Frontal cortex (tissue), 4 donors: Measurements from ENCODE around the gene CAST. TPM values are rescaled to one million over a fixed set of nuclear protein-coding genes. Genes with fewer than 3 reads are reported as not detected.
A peak's percentile ranks its signal among the peaks of the same experiment; 100 is the strongest.

Experiments used
- DNase-seq, 2 donors: peaks; one replicate each; pipeline ENCODE4 v3.0.0; 2012; ENCODE audit warnings: low spot score in 2 of 2
- FAIRE-seq: peaks from 2 replicates; lab custom pipeline; 2012; peaks lifted over from hg19 to GRCh38; lab: Jason Lieb, UNC
- total RNA-seq: library from RNA; depleted of rRNA; stranded (reverse); fragments of >200 nt; gene quantifications from one replicate; pipeline ENCODE4 v1.2.3, GENCODE V29; 2014
- donor health status: control.
- donor health status: control.
- donor health status: control.

CAST gene
- total RNA-seq, 1 donor from 2014 or later: 9.4 TPM

DNA sequence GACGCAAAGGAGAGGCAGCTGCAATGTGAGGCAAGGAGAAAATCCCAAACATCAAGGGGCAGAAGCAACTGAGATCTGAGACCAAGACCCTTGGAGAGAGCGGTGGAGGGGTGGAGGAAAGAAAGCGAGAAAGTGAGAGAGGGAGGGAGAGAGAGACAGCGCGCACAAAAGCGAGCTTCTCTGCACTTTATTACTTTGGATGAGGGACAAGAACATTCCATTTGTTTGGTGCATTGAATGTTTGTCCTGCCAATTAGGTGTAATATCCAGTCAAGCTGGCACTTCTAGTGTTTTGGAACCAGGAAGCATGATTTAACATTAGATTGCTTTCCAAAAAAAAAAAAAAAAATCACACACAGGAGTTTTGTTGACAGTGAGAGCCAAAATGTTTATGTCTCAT is 1.4 kb downstream of the CAST start:
- FAIRE-seq (no peak), DNase-seq (no peak)

- no peak for FAIRE-seq
- DNase-seq: no peak
These were observed 2.5 kb downstream of the CAST start for GRCh38 chr5:96664669-96665068.

GRCh38 chr5:96668725-96669124 is 6.5 kb downstream of the CAST start:
- no peak for DNase-seq
- no peak for FAIRE-seq

DNA sequence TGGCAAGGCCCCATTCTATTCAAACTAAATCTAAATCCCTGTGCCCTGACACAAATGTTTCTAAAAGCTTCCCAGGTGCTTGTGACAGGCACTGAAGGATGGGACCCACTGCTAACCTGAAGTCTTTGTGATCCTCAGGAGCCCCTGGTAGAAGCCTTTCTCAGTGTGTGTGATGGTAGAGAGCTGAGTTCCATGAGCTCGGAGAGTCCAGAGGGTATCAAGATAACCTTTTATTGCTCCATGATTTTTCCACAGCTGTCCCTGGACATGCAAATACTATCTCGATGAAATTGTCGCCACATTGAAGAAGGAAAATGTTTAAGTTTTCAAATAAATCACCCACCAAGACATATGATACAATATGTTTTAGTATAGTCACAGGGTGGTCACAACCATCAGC is 7.7 kb downstream of the CAST start:
- no peak for DNase-seq
- no peak for FAIRE-seq

- no peak for DNase-seq
- no peak for FAIRE-seq
These were observed 9.3 kb downstream of the CAST start for GRCh38 chr5:96671441-96671840.

- DNase-seq (no peak), FAIRE-seq (no peak)
These were observed 11.0 kb downstream of the CAST start for GRCh38 chr5:96673127-96673526.

GRCh38 chr5:96675882-96676281 is 13.7 kb downstream of the CAST start:
- FAIRE-seq: no peak
- no peak for DNase-seq

- no peak for DNase-seq
- no peak for FAIRE-seq
These were observed 15.3 kb downstream of the CAST start for GRCh38 chr5:96677496-96677895.

DNA sequence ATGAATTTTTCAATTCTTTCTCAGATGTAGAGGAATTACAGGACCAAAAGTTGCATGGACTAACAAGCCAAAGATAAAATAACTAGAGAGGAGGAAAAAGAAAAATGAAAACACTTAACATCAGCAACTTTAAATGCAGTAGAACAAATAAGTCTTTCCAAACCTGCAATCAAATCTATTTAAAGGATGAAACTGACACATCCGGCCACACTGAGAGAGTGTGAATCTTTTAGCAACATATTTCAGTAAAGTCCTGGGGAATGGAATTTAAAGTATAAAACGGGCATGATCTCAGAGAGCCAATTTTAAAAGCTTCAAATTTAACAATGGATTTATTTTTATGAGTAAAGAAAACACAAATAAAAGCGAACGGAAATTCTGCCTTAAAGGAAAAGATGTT is 17.1 kb downstream of the CAST start:
- no peak for DNase-seq
- FAIRE-seq: no peak

DNA sequence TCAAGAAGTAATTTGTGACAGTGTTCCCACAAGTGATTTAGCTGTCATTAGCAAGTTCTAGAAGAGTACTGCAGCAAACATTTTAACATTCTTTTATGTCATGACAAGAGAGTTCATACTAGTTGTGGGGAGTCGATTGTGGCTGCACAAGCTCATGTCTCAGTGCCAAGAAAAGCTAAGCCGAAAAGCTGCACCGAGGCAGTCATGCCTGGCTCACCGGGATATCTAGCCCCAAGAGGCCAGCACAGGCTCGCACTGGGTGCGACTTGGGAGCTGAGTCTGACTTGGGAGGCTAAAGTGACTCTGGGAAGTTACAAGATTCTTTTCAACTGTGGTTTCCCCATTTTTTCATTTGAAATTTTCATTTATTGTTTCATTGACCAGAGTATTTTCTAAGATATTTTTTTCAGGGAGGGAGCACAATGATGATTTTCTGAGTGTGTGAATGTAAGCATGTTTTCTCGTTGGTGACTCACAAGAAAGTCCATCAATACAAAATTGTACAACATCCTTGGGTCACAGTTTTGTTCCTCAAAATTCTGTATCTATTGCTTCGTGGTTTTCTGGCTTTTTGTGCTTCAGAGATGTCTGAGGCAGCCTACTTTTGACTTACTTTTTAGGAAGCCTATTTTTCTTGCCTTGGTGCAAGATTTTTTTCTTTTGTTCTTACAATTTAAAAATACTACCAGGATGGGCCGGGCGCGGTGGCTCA is 18.7 kb downstream of the CAST start:
- no peak for FAIRE-seq

GRCh38 chr5:96683392-96683791 is 21.2 kb downstream of the CAST start:
- DNase-seq (no peak), FAIRE-seq (no peak)

More for the DNA sequence above, 18.7 kb downstream of the CAST start:
- no peak for DNase-seq

DNA sequence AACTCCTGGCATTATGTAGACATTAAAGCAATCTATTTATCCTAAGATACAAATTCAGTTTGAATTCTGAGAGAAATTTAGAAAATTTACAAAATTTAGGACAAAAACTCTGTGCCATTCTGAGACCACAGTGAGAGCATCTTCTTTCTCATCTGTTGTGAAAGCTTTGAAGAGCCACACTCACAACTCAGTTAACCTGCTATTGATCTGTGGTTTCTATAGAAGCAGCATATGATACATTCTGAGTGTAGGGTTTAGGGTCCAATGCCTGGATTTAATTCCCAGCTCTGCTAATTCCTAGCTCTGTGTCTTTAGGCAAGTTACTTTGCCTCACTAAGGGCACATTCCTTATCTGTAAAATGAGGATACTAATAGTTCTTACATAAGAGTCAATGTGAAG is 21.6 kb downstream of the CAST start:
- DNase-seq: no peak
- no peak for FAIRE-seq

- no peak for DNase-seq
- no peak for FAIRE-seq
These were observed 24.9 kb downstream of the CAST start for GRCh38 chr5:96687080-96687479.

DNA sequence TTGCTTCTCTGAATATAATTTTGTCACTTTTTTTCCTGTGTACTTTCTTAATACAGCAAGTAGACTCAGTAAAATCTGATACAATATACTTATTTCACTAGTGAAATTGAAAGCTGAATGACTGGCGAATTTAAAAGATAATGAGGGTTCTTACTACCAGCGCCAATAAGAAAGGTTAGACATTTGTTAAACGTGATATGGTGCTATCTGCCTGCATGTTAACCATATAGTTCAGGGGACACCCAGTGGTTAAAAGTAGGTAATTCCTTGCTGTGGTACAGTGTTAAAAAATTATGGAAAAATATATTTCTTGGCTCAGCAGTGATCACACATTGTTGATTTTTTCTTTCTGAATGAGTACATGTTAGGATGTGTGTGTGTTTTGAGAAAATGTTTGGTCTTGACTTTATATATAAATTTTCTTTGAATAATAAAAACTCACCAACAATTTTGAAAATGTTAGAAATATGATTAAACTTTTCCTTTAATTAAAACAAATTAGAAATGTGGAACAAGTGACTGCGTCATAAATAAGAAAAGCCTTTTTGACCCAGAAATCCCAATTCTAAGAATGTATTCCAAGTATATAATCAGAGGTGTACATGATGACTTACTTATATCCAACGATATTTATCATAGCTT is 25.8 kb downstream of the CAST start:
- FAIRE-seq (no peak), DNase-seq (no peak)

DNA sequence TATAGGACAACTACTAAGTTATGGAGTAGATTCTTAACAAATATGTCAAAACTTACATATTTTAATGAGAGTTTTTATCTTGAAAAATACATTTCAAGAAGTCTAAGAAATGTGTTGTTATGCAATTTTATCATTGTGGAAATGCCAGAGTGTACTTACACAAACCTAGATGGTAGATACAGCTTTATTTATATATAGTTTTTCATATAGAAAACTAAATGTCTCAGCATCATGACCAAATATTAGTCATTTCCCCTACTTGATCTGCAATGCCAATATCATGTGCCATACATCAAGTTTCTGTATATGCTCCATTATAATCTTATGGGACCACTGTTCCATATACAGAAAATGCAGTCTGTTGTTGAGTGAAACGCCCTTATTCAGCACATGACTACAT is 28.7 kb downstream of the CAST start:
- FAIRE-seq (no peak), DNase-seq (no peak)

- FAIRE-seq (no peak), DNase-seq (no peak)
These were observed 29.5 kb downstream of the CAST start for GRCh38 chr5:96691503-96692303.

GRCh38 chr5:96692441-96692840 is 30.3 kb downstream of the CAST start:
- FAIRE-seq: no peak
- no peak for DNase-seq

GRCh38 chr5:96699186-96699820 is 37.1 kb downstream of the CAST start:
- DNase-seq: peak in 1 of 2 donors; percentile 19
- no peak for FAIRE-seq

DNA sequence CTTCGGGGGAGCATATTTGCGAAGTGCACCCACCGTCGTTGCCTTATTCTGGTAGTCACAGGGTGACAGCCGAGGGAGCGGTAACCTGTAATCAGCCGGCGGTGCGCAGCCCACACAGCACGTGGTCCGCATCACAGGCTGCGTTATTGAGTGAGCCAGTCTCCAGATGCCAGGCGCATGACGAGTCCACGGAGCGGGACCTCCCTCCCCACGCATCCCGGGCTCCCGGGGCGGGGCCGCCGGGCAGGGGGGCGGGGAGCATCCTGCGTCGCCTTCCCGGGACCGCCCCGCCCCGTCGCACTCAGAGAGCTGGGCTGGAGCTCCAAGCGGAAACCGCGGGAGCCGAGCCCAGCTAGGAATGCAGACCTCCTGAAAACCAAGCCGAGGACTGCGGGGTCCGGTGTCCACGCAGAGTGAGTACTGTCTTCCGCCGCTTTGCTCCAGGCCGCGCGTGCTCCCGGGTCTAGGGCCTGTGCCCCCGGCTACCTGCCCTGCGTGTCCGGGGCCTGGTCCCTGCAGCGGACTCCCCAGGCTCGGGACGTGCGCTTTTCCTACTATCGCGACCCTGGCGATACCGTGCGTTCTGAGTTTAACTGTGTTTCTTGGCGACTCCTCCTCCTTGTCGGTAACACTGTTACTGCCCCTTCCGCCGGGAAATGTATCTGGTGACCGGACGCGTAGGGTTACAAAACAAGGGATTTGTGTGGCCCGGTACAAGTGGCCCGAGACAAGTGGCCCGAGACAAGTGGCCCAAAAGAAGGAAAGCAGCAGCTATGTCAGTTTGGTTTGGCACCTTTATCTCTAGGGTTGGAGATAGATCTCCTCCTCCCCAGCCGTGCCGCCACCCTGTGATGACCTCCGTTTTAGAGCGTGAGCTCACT is 40.6 kb downstream of the CAST start:
- FAIRE-seq (no peak), DNase-seq (peak; percentile 82 to 94)
